GM12878 (cell line): Measurements from ENCODE around the gene POU6F2. TPM values are rescaled to one million over a fixed set of nuclear protein-coding genes. Genes with fewer than 3 reads are reported as not detected.

Experiments used
- ATAC-seq: fragments of 200-7000 bp; cut with Tn5 transposase; 3 replicates; pipeline ENCODE4 v1.9.1; 2020; ENCODE audit warnings: mild to moderate bottlenecking, moderate library complexity
- BruUV-seq: library from RNA; stranded (reverse); fragments of 400-500 nt; replicated peaks from 2 replicates; lab custom pipeline; 2021; lab: Mats Ljungman, UMichigan
- CTCF ChIA-PET: fragments of 300-600 bp; sonication (Branson Sonifier 250); formaldehyde crosslinking; extraction: SDS; loops from one replicate; lab custom pipeline; 2021; ENCODE audit warnings: inconsistent platforms; lab: Yijun Ruan, JAX
- POLR2A ChIA-PET: fragments of 350-600 bp; formaldehyde crosslinking; extraction: SDS; loops from one replicate; lab custom pipeline; 2021; ENCODE audit warnings: inconsistent platforms; lab: Charles Lee
- RAD21 ChIA-PET: fragments of 300-600 bp; sonication (Branson Sonifier 250); formaldehyde crosslinking; loops from one replicate; lab custom pipeline; 2023; ENCODE audit warnings: antibody characterized with exemption; ENCODE audit not compliant: unreplicated experiment; lab: Charles Lee
- SMC1A ChIA-PET: fragments of 300-600 bp; sonication (Branson Sonifier 250); formaldehyde crosslinking; loops from one replicate; lab custom pipeline; 2023; ENCODE audit not compliant: unreplicated experiment, uncharacterized antibody; lab: Charles Lee
- DNase-seq: peaks from one replicate; pipeline ENCODE4 v3.0.0-alpha.2; 2011; ENCODE audit warnings: low read depth, low spot score
- FAIRE-seq: peaks from 3 replicates; lab custom pipeline; 2011; peaks lifted over from hg19 to GRCh38; lab: Jason Lieb, UNC
- H2AFZ ChIP-seq: 2 replicates; pipeline ENCODE4 v1.6.0; 2011; ENCODE audit warnings: low read depth, low read length, control low read depth; ENCODE audit not compliant: control insufficient read depth
- H3K27ac ChIP-seq: 2 replicates; pipeline ENCODE4 v1.5.1; 2011; ENCODE audit warnings: control low read depth; ENCODE audit not compliant: control insufficient read depth, insufficient read depth
- H3K27me3 ChIP-seq, 2 experiments: replicated peaks in 1 of 2; 2 replicates each; pipeline versions ENCODE4 v1.6.0 to v1.6.1; 2011; ENCODE audit warnings: low read length in 1 of 2; ENCODE audit not compliant: control insufficient read depth in 2 of 2, insufficient read depth in 2 of 2
- H3K36me3 ChIP-seq, 2 experiments: 2 replicates each; pipeline ENCODE4 v1.5.1; 2011; ENCODE audit warnings: low read length in 1 of 2; ENCODE audit not compliant: control insufficient read depth in 2 of 2, insufficient read depth in 2 of 2
- H3K4me1 ChIP-seq: 2 replicates; pipeline ENCODE4 v1.6.1; 2011; ENCODE audit warnings: mild to moderate bottlenecking, low read length, moderate library complexity, mixed read lengths; ENCODE audit not compliant: control insufficient read depth, insufficient read depth
- H3K4me2 ChIP-seq: 2 replicates; pipeline ENCODE4 v1.6.0; 2011; ENCODE audit warnings: control low read depth; ENCODE audit not compliant: control insufficient read depth, insufficient read depth
- H3K4me3 ChIP-seq: fragments of 200-600 bp; sonication (generic); 2 replicates; pipeline ENCODE4 v1.5.1; 2016
- H3K79me2 ChIP-seq: 2 replicates; pipeline ENCODE4 v1.6.0; 2011; ENCODE audit warnings: low read length; ENCODE audit not compliant: control insufficient read depth, insufficient read depth
- H3K9ac ChIP-seq: 2 replicates; pipeline ENCODE4 v1.8.0; 2011; ENCODE audit warnings: low read length, control low read depth, mixed read lengths; ENCODE audit not compliant: control insufficient read depth, insufficient read depth
- H3K9me3 ChIP-seq: replicated peaks from 3 replicates; pipeline ENCODE4 v1.5.1; 2011; ENCODE audit warnings: mild to moderate bottlenecking, low read length; ENCODE audit not compliant: control insufficient read depth, insufficient read depth
- H4K20me1 ChIP-seq: 2 replicates; pipeline ENCODE4 v1.6.0; 2011; ENCODE audit not compliant: control insufficient read depth, insufficient read depth
- KDM1A ChIP-seq: fragments of 200-600 bp; sonication (generic); IDR thresholded peaks from 2 replicates; pipeline ENCODE4 v1.6.1; 2016; ENCODE audit warnings: borderline replicate concordance
- KLF5 ChIP-seq: fragments of 450-650 bp; IDR thresholded peaks from 2 replicates; pipeline ENCODE4 v1.6.1; 2014; ENCODE audit warnings: mild to moderate bottlenecking; ENCODE audit not compliant: partially characterized antibody
- RBBP5 ChIP-seq: fragments of 200-600 bp; sonication (generic); conservative IDR thresholded peaks from 2 replicates; pipeline ENCODE4 v1.6.1; 2016
- SREBF1 ChIP-seq: IDR thresholded peaks from 2 replicates; pipeline ENCODE4 v1.6.1; 2012; ENCODE audit warnings: mild to moderate bottlenecking, low read length
- WGBS: methylation state at CpG from one replicate; pipeline ENCODE4 v1.1.6; 2016; ENCODE audit warnings: low lambda C conversion rate; ENCODE audit not compliant: insufficient replicate concordance, insufficient coverage; ENCODE audit errors: missing lambda C conversion rate; 5-methylcytosine and 5-hydroxymethylcytosine counted together
- in situ Hi-C: fragments of 300-500 bp; cut with MboI; formaldehyde crosslinking; loops from 9 replicates; pipeline ENCODE4 v1.14.3; 2018; ENCODE audit warnings: mixed read lengths
- intact Hi-C: fragments of 100-400 bp; cut with micrococcal nuclease; formaldehyde crosslinking; loops from one replicate; pipeline ENCODE4 v1.14.2; 2022; ENCODE audit not compliant: unreplicated experiment
- polyA plus RNA-seq, 11 experiments: library from polyadenylated mRNA; depleted of rRNA in 4 of 11; unstranded in 6 of 11; stranded (reverse) in 5 of 11; fragments of >200 nt; fragmentation: Nextera tagmentation in 4 of 11; fragmentation: Illumina TruSeq in 1 of 11; extraction: Ambion mirVana in 4 of 11; extraction: Trizol in 1 of 11; gene quantifications; 1 replicate in 1 of 11; 2 replicates in 10 of 11; pipeline versions ENCODE4 v1.2.1 to v1.2.3, GENCODE V29; 2011 to 2016; ENCODE audit warnings: inconsistent platforms in 2 of 11, missing spikeins in 2 of 11, low read depth in 1 of 11
- total RNA-seq, 4 experiments: library from RNA; depleted of rRNA in 3 of 4; stranded (reverse); fragments of >200 nt in 3 of 4; fragmentation: Illumina TruSeq in 1 of 4; extraction: Trizol in 1 of 4; gene quantifications; 2 replicates each; pipeline versions ENCODE4 v1.2.1 to v1.2.3, GENCODE V29; 2013 to 2021
- TF ChIP-seq, protein P1 (sequence below): fragments of 450-650 bp; IDR thresholded peaks from 2 replicates; pipeline ENCODE4 v1.6.1; 2017; ENCODE audit warnings: mild to moderate bottlenecking, low read depth, inconsistent platforms; ENCODE audit not compliant: poor library complexity, severe bottlenecking
- TF ChIP-seq, protein P2 (sequence below): fragments of 450-650 bp; formaldehyde crosslinking; IDR thresholded peaks from 2 replicates; pipeline ENCODE4 v1.4.0; 2022; ENCODE audit warnings: mild to moderate bottlenecking, moderate library complexity
- TF ChIP-seq, protein P3 (sequence below): fragments of 450-650 bp; formaldehyde crosslinking; IDR thresholded peaks from 2 replicates; pipeline ENCODE4 v1.5.0; 2022; ENCODE audit warnings: mild to moderate bottlenecking, missing genetic modification characterization
- TF ChIP-seq, protein P4 (sequence below): fragments of 450-650 bp; IDR thresholded peaks from 2 replicates; pipeline ENCODE4 v1.6.1; 2017; ENCODE audit warnings: mild to moderate bottlenecking
- TF ChIP-seq, protein P5 (sequence below): IDR thresholded peaks from 2 replicates; pipeline ENCODE4 v1.6.1; 2012; ENCODE audit warnings: low read depth, low read length, improper control_type of control experiment

The POU6F2 gene
- total and polyA plus RNA-seq, 10 of the 15 experiments (the other 5 are each of a cell fraction or from before 2014, with no cell fraction given), result 0.10 TPM; not detected in 9

DNA sequence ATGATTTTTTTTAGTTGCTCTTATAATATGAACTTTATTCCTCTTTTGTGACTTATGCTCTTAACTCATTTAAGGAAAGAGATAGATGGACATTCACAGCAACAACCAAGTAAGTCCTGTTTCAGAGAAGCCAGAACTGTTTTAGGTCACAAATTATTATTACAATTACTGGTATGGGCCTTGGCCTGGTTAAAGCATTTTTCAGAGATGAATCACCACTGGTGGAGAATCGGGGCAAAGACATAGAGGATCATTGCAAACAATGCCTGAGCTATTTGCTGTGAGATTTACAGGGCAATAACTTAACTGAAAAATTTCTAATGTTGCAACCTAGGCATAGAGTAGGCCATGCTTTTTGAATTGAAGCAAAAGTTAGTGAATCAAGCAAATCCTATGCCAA is 450.5 kb downstream of the POU6F2 start:
- Histone ChIP-seq H3K27ac (no peak overlapping the region), H3K9me3 (no peaks in the 10 kb centered on the region)
- TF ChIP-seq KDM1A (no peak), RBBP5 (no peak), SREBF1 (no peak), KLF5 (no peak)
- TF ChIP-seq, protein P1, sequence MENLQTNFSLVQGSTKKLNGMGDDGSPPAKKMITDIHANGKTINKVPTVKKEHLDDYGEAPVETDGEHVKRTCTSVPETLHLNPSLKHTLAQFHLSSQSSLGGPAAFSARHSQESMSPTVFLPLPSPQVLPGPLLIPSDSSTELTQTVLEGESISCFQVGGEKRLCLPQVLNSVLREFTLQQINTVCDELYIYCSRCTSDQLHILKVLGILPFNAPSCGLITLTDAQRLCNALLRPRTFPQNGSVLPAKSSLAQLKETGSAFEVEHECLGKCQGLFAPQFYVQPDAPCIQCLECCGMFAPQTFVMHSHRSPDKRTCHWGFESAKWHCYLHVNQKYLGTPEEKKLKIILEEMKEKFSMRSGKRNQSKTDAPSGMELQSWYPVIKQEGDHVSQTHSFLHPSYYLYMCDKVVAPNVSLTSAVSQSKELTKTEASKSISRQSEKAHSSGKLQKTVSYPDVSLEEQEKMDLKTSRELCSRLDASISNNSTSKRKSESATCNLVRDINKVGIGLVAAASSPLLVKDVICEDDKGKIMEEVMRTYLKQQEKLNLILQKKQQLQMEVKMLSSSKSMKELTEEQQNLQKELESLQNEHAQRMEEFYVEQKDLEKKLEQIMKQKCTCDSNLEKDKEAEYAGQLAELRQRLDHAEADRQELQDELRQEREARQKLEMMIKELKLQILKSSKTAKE, result no peak
- TF ChIP-seq, protein P2, sequence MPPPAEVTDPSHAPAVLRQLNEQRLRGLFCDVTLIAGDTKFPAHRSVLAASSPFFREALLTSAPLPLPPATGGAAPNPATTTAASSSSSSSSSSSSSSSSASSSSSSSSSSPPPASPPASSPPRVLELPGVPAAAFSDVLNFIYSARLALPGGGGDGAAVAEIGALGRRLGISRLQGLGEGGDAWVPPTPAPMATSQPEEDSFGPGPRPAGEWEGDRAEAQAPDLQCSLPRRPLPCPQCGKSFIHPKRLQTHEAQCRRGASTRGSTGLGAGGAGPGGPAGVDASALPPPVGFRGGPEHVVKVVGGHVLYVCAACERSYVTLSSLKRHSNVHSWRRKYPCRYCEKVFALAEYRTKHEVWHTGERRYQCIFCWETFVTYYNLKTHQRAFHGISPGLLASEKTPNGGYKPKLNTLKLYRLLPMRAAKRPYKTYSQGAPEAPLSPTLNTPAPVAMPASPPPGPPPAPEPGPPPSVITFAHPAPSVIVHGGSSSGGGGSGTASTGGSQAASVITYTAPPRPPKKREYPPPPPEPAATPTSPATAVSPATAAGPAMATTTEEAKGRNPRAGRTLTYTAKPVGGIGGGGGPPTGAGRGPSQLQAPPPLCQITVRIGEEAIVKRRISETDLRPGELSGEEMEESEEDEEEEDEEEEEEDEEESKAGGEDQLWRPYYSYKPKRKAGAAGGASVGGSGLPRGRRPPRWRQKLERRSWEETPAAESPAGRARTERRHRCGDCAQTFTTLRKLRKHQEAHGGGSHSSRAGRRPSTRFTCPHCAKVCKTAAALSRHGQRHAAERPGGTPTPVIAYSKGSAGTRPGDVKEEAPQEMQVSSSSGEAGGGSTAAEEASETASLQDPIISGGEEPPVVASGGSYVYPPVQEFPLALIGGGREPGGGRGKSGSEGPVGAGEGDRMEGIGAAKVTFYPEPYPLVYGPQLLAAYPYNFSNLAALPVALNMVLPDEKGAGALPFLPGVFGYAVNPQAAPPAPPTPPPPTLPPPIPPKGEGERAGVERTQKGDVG, result no peak
- TF ChIP-seq, protein P3, sequence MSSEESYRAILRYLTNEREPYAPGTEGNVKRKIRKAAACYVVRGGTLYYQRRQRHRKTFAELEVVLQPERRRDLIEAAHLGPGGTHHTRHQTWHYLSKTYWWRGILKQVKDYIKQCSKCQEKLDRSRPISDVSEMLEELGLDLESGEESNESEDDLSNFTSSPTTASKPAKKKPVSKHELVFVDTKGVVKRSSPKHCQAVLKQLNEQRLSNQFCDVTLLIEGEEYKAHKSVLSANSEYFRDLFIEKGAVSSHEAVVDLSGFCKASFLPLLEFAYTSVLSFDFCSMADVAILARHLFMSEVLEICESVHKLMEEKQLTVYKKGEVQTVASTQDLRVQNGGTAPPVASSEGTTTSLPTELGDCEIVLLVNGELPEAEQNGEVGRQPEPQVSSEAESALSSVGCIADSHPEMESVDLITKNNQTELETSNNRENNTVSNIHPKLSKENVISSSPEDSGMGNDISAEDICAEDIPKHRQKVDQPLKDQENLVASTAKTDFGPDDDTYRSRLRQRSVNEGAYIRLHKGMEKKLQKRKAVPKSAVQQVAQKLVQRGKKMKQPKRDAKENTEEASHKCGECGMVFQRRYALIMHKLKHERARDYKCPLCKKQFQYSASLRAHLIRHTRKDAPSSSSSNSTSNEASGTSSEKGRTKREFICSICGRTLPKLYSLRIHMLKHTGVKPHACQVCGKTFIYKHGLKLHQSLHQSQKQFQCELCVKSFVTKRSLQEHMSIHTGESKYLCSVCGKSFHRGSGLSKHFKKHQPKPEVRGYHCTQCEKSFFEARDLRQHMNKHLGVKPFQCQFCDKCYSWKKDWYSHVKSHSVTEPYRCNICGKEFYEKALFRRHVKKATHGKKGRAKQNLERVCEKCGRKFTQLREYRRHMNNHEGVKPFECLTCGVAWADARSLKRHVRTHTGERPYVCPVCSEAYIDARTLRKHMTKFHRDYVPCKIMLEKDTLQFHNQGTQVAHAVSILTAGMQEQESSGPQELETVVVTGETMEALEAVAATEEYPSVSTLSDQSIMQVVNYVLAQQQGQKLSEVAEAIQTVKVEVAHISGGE (CRISPR knock-in tag), result no peak
- TF ChIP-seq, protein P4, sequence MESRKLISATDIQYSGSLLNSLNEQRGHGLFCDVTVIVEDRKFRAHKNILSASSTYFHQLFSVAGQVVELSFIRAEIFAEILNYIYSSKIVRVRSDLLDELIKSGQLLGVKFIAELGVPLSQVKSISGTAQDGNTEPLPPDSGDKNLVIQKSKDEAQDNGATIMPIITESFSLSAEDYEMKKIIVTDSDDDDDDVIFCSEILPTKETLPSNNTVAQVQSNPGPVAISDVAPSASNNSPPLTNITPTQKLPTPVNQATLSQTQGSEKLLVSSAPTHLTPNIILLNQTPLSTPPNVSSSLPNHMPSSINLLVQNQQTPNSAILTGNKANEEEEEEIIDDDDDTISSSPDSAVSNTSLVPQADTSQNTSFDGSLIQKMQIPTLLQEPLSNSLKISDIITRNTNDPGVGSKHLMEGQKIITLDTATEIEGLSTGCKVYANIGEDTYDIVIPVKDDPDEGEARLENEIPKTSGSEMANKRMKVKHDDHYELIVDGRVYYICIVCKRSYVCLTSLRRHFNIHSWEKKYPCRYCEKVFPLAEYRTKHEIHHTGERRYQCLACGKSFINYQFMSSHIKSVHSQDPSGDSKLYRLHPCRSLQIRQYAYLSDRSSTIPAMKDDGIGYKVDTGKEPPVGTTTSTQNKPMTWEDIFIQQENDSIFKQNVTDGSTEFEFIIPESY, result no peak
- TF ChIP-seq, protein P5, sequence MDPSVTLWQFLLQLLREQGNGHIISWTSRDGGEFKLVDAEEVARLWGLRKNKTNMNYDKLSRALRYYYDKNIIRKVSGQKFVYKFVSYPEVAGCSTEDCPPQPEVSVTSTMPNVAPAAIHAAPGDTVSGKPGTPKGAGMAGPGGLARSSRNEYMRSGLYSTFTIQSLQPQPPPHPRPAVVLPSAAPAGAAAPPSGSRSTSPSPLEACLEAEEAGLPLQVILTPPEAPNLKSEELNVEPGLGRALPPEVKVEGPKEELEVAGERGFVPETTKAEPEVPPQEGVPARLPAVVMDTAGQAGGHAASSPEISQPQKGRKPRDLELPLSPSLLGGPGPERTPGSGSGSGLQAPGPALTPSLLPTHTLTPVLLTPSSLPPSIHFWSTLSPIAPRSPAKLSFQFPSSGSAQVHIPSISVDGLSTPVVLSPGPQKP, result no peak
- TF ChIP-seq, all 136 proteins: peak for 0
- no peak for FAIRE-seq
- Histone ChIP-seq H3K4me2 (no peak overlapping the region), H3K9ac (no peak overlapping the region), H2AFZ (no peak overlapping the region), H3K4me3 (no peak overlapping the region), H3K36me3 (no peaks in the 10 kb centered on the region), H3K79me2 (no peaks in the 10 kb centered on the region), H4K20me1 (no peaks in the 10 kb centered on the region), H3K4me1 (no peaks in the 10 kb centered on the region), H3K27me3 (no peaks in the 10 kb centered on the region)
- intact Hi-C loops, result no loop called here
- CTCF ChIA-PET, result no interaction called here
- no peak for DNase-seq
- in situ Hi-C loops, result no loop called here
- RAD21 ChIA-PET, result no interaction called here
- WGBS, result 0% methylated on average over 1 of the region's 1 CpG
- POLR2A ChIA-PET, result no interaction called here
- no peak for ATAC-seq
- BruUV-seq, result no TSS peak
- SMC1A ChIA-PET, result no interaction called here
